A549 (cell line): ENCODE results near the gene BRMS1. TPM values are rescaled to one million over a fixed set of nuclear protein-coding genes. Genes with fewer than 3 reads are reported as not detected.

Experiments used
- CEBPB ChIP-seq, 2 experiments: fragments of >200 bp in 1 of 2; sonication (Bioruptor Twin) in 1 of 2; formaldehyde crosslinking in 1 of 2; IDR thresholded peaks; 2 replicates each; pipeline ENCODE4 v1.6.1; 2012 to 2016
- CHD2 ChIP-seq: fragments of 150-350 bp; IDR thresholded peaks from 2 replicates; pipeline ENCODE4 v1.6.1; 2014; ENCODE audit warnings: low read length; ENCODE audit not compliant: partially characterized antibody
- CHD4 ChIP-seq: fragments of 200-600 bp; sonication (generic); IDR thresholded peaks from 2 replicates; pipeline ENCODE4 v1.6.1; 2016; ENCODE audit warnings: antibody characterized with exemption, mild to moderate bottlenecking, borderline replicate concordance
- EHF ChIP-seq: fragments of 250-450 bp; sonication (Bioruptor Pico); IDR thresholded peaks from 2 replicates; pipeline ENCODE4 v1.5.0; 2020; ENCODE audit warnings: mild to moderate bottlenecking
- EHMT2 ChIP-seq: fragments of 200-600 bp; sonication (generic); IDR thresholded peaks from 2 replicates; pipeline ENCODE4 v1.6.1; 2016; ENCODE audit warnings: antibody characterized with exemption, low read depth, mild to moderate bottlenecking, moderate library complexity
- EP300 ChIP-seq, 2 experiments: fragments of >200 bp; sonication (Bioruptor Twin); formaldehyde crosslinking; IDR thresholded peaks; 2 replicates in 1 of 2; 3 replicates in 1 of 2; pipeline ENCODE4 v1.6.1; 2016 to 2017
- ESRRA ChIP-seq: fragments of 150-350 bp; IDR thresholded peaks from 2 replicates; pipeline ENCODE4 v1.6.1; 2014; ENCODE audit warnings: mild to moderate bottlenecking, low read length, borderline replicate concordance
- FOSL2 ChIP-seq, 2 experiments: fragments of 450-650 bp in 1 of 2; fragments of >200 bp in 1 of 2; sonication (Bioruptor Twin) in 1 of 2; formaldehyde crosslinking; IDR thresholded peaks; 2 replicates each; pipeline versions ENCODE4 v1.5.0 to v1.6.1; 2016 to 2020; ENCODE audit warnings: mild to moderate bottlenecking in 1 of 2, moderate library complexity in 1 of 2
- HEYL ChIP-seq: fragments of 250-450 bp; sonication (Bioruptor Pico); IDR thresholded peaks from 2 replicates; pipeline ENCODE4 v1.8.0; 2021; ENCODE audit warnings: mild to moderate bottlenecking, moderate library complexity
- HOXB13 ChIP-seq: fragments of 250-450 bp; sonication (Bioruptor Pico); IDR thresholded peaks from 2 replicates; pipeline ENCODE4 v1.5.0; 2020; ENCODE audit warnings: low read depth, mild to moderate bottlenecking, moderate library complexity
- HOXB5 ChIP-seq: fragments of 250-450 bp; sonication (Bioruptor Pico); IDR thresholded peaks from 2 replicates; pipeline ENCODE4 v1.5.0; 2020; ENCODE audit warnings: mild to moderate bottlenecking, moderate library complexity
- JUN ChIP-seq, 2 experiments: fragments of >200 bp; sonication (Bioruptor Twin); formaldehyde crosslinking; IDR thresholded peaks; 2 replicates in 1 of 2; 3 replicates in 1 of 2; pipeline ENCODE4 v1.6.1; 2016 to 2017
- JUNB ChIP-seq: fragments of >200 bp; sonication (Bioruptor Twin); formaldehyde crosslinking; IDR thresholded peaks from 2 replicates; pipeline ENCODE4 v1.6.1; 2016
- KDM1A ChIP-seq: fragments of 200-600 bp; sonication (generic); IDR thresholded peaks from 2 replicates; pipeline ENCODE4 v1.6.1; 2016; ENCODE audit warnings: low read depth, mild to moderate bottlenecking
- KDM5A ChIP-seq: fragments of 200-600 bp; sonication (generic); IDR thresholded peaks from 2 replicates; pipeline ENCODE4 v1.6.1; 2016; ENCODE audit warnings: antibody characterized with exemption, mild to moderate bottlenecking
- MAFK ChIP-seq: fragments of 450-650 bp; IDR thresholded peaks from 2 replicates; pipeline ENCODE4 v1.6.1; 2014; ENCODE audit not compliant: partially characterized antibody
- NFE2L2 ChIP-seq: fragments of 150-350 bp; conservative IDR thresholded peaks from 2 replicates; pipeline ENCODE4 v1.6.1; 2014; ENCODE audit warnings: low read length
- NPAS2 ChIP-seq: fragments of 250-450 bp; sonication (Bioruptor Pico); IDR thresholded peaks from 2 replicates; pipeline ENCODE4 v1.8.0; 2022; ENCODE audit warnings: mild to moderate bottlenecking, moderate library complexity, borderline replicate concordance
- PHF8 ChIP-seq: fragments of 200-600 bp; sonication (generic); IDR thresholded peaks from 2 replicates; pipeline ENCODE4 v1.6.1; 2016; ENCODE audit warnings: low read depth, mild to moderate bottlenecking, antibody characterized with exemption, moderate library complexity, borderline replicate concordance
- POLR2A ChIP-seq: IDR thresholded peaks from 2 replicates; pipeline ENCODE4 v1.6.1; 2012; ENCODE audit warnings: mild to moderate bottlenecking, low read length
- POLR2AphosphoS2 ChIP-seq: conservative IDR thresholded peaks from 2 replicates; pipeline ENCODE4 v1.6.1; 2012; ENCODE audit warnings: low read length, improper control_type of control experiment, inconsistent platforms
- RARB ChIP-seq: fragments of 250-450 bp; sonication (Bioruptor Pico); IDR thresholded peaks from 2 replicates; pipeline ENCODE4 v1.8.0; 2021; ENCODE audit warnings: mild to moderate bottlenecking, moderate library complexity
- RNF2 ChIP-seq: fragments of 200-600 bp; sonication (generic); IDR thresholded peaks from 2 replicates; pipeline ENCODE4 v1.6.1; 2016; ENCODE audit warnings: low read depth, mild to moderate bottlenecking, antibody characterized with exemption, moderate library complexity, borderline replicate concordance
- SREBF2 ChIP-seq: fragments of 450-650 bp; IDR thresholded peaks from 2 replicates; pipeline ENCODE4 v1.6.1; 2014; ENCODE audit warnings: mild to moderate bottlenecking, moderate library complexity
- TP53 ChIP-seq: fragments of 250-450 bp; sonication (Bioruptor Pico); IDR thresholded peaks from 2 replicates; pipeline ENCODE4 v1.5.0; 2021; ENCODE audit warnings: mild to moderate bottlenecking, moderate library complexity
- ZC3H11A ChIP-seq: fragments of 450-650 bp; IDR thresholded peaks from 2 replicates; pipeline ENCODE4 v1.6.1; 2014; ENCODE audit warnings: antibody characterized with exemption, mild to moderate bottlenecking
- polyA plus RNA-seq, 4 experiments: library from polyadenylated mRNA; depleted of rRNA in 3 of 4; stranded (reverse); fragments of >200 nt; fragmentation: RNase III in 1 of 4; extraction: RNeasy Plus Mini Kit Qiagen cat#74134 plus additional on column Dnase treatment in 1 of 4; gene quantifications; 2 replicates in 3 of 4; 3 replicates in 1 of 4; pipeline ENCODE4 v1.2.3, GENCODE V29; 2011 to 2017
- TF ChIP-seq, protein P1 (sequence below): fragments of >200 bp; sonication (Bioruptor Twin); formaldehyde crosslinking; IDR thresholded peaks from 2 replicates; pipeline ENCODE4 v1.6.1; 2016
- TF ChIP-seq, protein P2 (sequence below): IDR thresholded peaks from 2 replicates; pipeline ENCODE4 v1.6.1; 2012; ENCODE audit warnings: low read depth, borderline replicate concordance
- TF ChIP-seq, protein P3 (sequence below): fragments of >200 bp; sonication (Bioruptor Twin); formaldehyde crosslinking; IDR thresholded peaks from 3 replicates; pipeline ENCODE4 v1.6.1; 2016
- TF ChIP-seq, protein P4 (sequence below): fragments of 250-450 bp; sonication (Bioruptor Pico); IDR thresholded peaks from 2 replicates; pipeline ENCODE4 v1.5.0; 2020; ENCODE audit warnings: low read depth, mild to moderate bottlenecking, moderate library complexity
- TF ChIP-seq, protein P5 (sequence below): fragments of 200-600 bp; sonication (generic); IDR thresholded peaks from 2 replicates; pipeline ENCODE4 v1.6.1; 2016; ENCODE audit warnings: antibody characterized with exemption, mild to moderate bottlenecking, moderate library complexity
- TF ChIP-seq, protein P6 (sequence below): IDR thresholded peaks from 2 replicates; pipeline ENCODE4 v1.6.1; 2012
- TF ChIP-seq, protein P7 (sequence below): IDR thresholded peaks from 2 replicates; pipeline ENCODE4 v1.6.1; 2012

Gene BRMS1
- polyA plus RNA-seq, 2 of the 4 experiments (the other 2 are of a cell fraction) = 56.2 to 90.8 TPM

DNA sequence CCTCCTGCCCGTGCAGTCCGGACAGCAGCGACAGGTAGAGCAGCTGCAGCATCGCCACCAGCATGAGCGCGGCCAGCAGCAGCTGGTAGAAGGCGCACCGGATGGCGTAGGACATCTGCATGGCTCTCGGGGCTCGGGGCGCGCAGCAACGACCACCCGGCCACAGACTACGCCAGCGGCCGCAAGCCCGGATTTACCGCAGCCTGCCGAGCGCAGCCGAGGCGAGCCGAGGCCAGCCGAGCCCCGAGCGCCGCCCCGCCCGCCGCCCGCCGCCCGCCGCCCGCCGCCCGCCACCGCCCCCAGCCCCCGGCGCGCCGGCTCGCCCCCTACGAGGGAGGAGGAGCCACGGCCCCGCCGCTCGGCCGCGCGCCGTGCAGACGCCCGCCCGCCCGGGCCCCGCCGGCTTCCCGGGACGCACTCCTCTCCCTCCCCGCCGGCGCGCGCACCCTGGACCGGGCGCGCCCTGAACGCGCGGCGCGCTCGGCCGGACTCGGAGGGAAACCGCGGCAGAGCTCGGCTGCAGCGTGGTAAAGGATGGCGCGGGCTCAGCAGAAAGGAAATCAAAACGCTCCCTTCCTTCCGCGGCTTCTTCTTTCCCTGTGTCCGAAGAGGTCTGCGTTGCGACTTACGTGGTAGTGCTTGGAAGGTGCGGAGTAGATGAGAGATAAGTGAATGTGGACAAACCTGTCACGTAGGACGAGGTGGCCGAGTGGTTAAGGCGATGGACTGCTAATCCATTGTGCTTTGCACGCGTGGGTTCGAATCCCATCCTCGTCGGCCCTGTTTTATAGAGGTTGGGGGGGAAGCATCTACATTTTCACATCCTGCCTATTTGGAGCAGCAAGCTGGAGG is 2.7 kb upstream of the BRMS1 start, which contains the start of gene B4GAT1 (continued):
- TF ChIP-seq POLR2AphosphoS2 = no peak
- no peak; the same call in 1 of the 2 replicates for TF ChIP-seq PHF8
- no peak for TF ChIP-seq HOXB5 (CRISPR knock-in tag)
- TF ChIP-seq CEBPB (IDR thresholded peaks at IDR 0.05) = peak in 1 of 2 experiments; percentile 42; a peak in 1 of 4 replicates
- TF ChIP-seq, protein P1, sequence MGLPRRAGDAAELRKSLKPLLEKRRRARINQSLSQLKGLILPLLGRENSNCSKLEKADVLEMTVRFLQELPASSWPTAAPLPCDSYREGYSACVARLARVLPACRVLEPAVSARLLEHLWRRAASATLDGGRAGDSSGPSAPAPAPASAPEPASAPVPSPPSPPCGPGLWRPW = no peak
- TF ChIP-seq POLR2A = peak; percentile 31
- TF ChIP-seq JUN (IDR thresholded peaks at IDR 0.05) = peak in 1 of 2 experiments; percentile 60; a peak in 2 of 5 replicates
- 0 out of 2 replicates have a peak, but pooled peaks have one; percentile 1 for TF ChIP-seq NFE2L2
- TF ChIP-seq ESRRA = no peak
- no peak for TF ChIP-seq FOSL2 (IDR thresholded peaks at IDR 0.05)
- TF ChIP-seq FOSL2 (CRISPR knock-in tag; IDR thresholded peaks at IDR 0.05) = peak; percentile 4; the same call in 1 of the 2 replicates
- TF ChIP-seq SREBF2 = peak; percentile 86
- TF ChIP-seq, protein P2, sequence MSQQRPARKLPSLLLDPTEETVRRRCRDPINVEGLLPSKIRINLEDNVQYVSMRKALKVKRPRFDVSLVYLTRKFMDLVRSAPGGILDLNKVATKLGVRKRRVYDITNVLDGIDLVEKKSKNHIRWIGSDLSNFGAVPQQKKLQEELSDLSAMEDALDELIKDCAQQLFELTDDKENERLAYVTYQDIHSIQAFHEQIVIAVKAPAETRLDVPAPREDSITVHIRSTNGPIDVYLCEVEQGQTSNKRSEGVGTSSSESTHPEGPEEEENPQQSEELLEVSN = no peak; the same call in 1 of the 2 replicates
- no peak for TF ChIP-seq MAFK
- TF ChIP-seq KDM5A = no peak
- TF ChIP-seq NPAS2 (CRISPR knock-in tag) = no peak
- no peak for TF ChIP-seq TP53 (CRISPR knock-in tag)
- TF ChIP-seq, protein P3, sequence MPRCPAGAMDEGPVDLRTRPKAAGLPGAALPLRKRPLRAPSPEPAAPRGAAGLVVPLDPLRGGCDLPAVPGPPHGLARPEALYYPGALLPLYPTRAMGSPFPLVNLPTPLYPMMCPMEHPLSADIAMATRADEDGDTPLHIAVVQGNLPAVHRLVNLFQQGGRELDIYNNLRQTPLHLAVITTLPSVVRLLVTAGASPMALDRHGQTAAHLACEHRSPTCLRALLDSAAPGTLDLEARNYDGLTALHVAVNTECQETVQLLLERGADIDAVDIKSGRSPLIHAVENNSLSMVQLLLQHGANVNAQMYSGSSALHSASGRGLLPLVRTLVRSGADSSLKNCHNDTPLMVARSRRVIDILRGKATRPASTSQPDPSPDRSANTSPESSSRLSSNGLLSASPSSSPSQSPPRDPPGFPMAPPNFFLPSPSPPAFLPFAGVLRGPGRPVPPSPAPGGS = peak; percentile 57; the same call in 1 of the 3 replicates
- TF ChIP-seq HOXB13 = no peak
- TF ChIP-seq, protein P4, sequence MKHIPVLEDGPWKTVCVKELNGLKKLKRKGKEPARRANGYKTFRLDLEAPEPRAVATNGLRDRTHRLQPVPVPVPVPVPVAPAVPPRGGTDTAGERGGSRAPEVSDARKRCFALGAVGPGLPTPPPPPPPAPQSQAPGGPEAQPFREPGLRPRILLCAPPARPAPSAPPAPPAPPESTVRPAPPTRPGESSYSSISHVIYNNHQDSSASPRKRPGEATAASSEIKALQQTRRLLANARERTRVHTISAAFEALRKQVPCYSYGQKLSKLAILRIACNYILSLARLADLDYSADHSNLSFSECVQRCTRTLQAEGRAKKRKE (CRISPR knock-in tag) = no peak
- TF ChIP-seq, protein P5, sequence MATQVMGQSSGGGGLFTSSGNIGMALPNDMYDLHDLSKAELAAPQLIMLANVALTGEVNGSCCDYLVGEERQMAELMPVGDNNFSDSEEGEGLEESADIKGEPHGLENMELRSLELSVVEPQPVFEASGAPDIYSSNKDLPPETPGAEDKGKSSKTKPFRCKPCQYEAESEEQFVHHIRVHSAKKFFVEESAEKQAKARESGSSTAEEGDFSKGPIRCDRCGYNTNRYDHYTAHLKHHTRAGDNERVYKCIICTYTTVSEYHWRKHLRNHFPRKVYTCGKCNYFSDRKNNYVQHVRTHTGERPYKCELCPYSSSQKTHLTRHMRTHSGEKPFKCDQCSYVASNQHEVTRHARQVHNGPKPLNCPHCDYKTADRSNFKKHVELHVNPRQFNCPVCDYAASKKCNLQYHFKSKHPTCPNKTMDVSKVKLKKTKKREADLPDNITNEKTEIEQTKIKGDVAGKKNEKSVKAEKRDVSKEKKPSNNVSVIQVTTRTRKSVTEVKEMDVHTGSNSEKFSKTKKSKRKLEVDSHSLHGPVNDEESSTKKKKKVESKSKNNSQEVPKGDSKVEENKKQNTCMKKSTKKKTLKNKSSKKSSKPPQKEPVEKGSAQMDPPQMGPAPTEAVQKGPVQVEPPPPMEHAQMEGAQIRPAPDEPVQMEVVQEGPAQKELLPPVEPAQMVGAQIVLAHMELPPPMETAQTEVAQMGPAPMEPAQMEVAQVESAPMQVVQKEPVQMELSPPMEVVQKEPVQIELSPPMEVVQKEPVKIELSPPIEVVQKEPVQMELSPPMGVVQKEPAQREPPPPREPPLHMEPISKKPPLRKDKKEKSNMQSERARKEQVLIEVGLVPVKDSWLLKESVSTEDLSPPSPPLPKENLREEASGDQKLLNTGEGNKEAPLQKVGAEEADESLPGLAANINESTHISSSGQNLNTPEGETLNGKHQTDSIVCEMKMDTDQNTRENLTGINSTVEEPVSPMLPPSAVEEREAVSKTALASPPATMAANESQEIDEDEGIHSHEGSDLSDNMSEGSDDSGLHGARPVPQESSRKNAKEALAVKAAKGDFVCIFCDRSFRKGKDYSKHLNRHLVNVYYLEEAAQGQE = no peak
- TF ChIP-seq ZC3H11A = no peak
- no peak for TF ChIP-seq EHMT2
- TF ChIP-seq HEYL (CRISPR knock-in tag) = no peak
- TF ChIP-seq RARB (CRISPR knock-in tag) = no peak
- no peak for TF ChIP-seq CHD2
- TF ChIP-seq RNF2 = no peak
- TF ChIP-seq, protein P6, sequence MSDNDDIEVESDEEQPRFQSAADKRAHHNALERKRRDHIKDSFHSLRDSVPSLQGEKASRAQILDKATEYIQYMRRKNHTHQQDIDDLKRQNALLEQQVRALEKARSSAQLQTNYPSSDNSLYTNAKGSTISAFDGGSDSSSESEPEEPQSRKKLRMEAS = peak; percentile 87
- TF ChIP-seq EP300 (IDR thresholded peaks at IDR 0.05) = no peak
- no peak for TF ChIP-seq KDM1A
- no peak for TF ChIP-seq CHD4
- TF ChIP-seq EHF = no peak
- TF ChIP-seq JUNB = no peak
- TF ChIP-seq, protein P7, sequence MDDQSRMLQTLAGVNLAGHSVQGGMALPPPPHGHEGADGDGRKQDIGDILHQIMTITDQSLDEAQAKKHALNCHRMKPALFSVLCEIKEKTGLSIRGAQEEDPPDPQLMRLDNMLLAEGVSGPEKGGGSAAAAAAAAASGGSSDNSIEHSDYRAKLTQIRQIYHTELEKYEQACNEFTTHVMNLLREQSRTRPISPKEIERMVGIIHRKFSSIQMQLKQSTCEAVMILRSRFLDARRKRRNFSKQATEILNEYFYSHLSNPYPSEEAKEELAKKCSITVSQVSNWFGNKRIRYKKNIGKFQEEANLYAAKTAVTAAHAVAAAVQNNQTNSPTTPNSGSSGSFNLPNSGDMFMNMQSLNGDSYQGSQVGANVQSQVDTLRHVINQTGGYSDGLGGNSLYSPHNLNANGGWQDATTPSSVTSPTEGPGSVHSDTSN = 0 out of 2 replicates have a peak, but pooled peaks have one; percentile 14
